SW480 (cell line): ENCODE results near the gene SELENOV.

Experiments
- DNase-seq: peaks from one replicate; pipeline ENCODE4 v3.0.0-alpha.2; 2016; ENCODE audit warnings: low spot score

SELENOV gene

GRCh38 chr19:39492788-39493187 is 22.2 kb upstream of the SELENOV start:
- no peak for DNase-seq

DNA sequence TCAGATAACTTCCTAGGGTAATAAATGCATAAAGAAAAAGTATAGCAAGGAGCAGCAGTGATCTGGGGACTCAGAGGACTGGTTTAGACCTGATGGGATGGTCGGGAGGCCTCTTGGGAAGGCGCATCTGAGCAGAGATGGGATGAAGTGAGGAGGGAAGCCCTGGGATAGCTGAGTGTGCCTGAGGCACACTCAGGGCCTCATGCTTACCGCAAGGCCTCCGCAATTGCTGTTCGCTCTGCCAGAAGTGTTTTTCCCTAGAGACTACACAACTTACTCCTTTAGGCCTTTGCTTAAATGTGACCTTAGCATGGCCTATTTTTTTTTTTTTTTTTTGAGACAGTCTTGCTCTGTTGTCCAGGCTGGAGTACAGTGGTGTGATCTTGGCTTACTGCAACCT is 20.3 kb upstream of the SELENOV start:
- DNase-seq = no peak

DNA sequence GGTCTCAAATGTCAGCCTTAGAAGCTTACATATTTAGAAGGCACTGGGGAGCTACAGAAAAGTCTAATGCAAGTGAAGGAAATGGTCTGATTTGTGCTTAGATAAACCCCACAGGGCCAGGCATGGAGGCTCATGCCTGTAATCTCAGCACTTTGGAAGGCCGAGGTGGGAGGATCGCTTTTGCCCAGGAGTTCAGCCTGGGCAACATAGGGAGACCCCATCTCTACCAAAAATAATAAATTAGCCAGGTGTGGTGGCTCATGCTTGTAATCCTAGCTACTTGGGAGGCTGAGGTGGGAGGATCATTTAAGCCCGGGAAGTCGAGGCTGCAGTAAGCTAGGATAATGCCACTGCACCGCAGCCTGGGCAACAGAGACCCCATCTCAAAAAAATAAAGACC is 18.9 kb upstream of the SELENOV start:
- no peak for DNase-seq

- DNase-seq = no peak
Observed at GRCh38 chr19:39497701-39497995, 17.3 kb upstream of the SELENOV start.

- peak; percentile 77 for DNase-seq
Observed at GRCh38 chr19:39497996-39498797, 16.7 kb upstream of the SELENOV start.

GRCh38 chr19:39498798-39499642 is 15.9 kb upstream of the SELENOV start, which contains the start of gene DLL3:
Gene DLL3 (plus strand): TSS chr19:39498947. CDS start chr19:39498975, 28 bp downstream.
- DNase-seq = peak; percentile 34

DNA sequence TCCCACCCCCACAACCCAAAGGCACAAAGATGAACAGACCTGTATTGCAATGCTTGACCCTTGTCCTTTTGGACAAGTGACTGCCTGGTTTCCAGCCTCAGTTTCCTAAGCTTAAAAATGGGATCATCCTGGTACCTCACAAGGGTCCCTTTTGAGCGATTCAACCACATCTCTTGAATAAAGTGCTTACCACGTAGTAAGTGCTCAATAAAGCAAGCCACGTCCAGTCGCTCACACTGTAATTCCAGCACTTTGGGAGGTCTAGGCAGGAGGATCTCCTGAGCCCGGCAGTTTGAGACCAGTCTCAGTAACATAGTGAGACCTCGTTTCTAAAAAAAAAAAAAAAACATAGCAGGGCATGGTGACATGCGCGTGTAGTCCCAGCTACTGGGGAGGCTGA is 15.0 kb upstream of the SELENOV start:
- DNase-seq = no peak

- DNase-seq = no peak
Observed at GRCh38 chr19:39500543-39500942, 14.4 kb upstream of the SELENOV start.

DNA sequence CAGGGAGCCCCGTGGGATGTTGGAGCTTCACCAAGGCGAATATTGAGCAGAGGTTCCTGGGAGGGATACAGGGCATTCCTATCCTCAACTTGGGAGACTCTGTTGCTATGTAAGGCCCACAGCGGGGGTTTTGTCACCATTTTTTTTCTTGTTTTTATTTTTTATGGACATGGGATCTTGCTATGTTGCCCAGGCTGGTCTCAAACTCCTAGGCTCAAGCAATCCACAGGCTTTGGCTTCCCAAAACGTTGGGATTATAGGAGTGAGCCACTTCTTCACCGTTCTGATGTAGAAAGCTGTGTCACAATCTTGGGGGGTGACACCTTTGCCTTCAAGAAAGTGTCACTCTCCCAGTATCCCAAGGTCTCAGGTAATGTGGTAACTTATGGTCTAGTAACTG is 13.6 kb upstream of the SELENOV start:
- DNase-seq = no peak

- DNase-seq = no peak
Observed at GRCh38 chr19:39502640-39503417, 12.1 kb upstream of the SELENOV start.

- DNase-seq = no peak
Observed at GRCh38 chr19:39506598-39506943, 8.4 kb upstream of the SELENOV start.

- peak; percentile 91 for DNase-seq
Observed at GRCh38 chr19:39506944-39507714, 7.8 kb upstream of the SELENOV start.

DNA sequence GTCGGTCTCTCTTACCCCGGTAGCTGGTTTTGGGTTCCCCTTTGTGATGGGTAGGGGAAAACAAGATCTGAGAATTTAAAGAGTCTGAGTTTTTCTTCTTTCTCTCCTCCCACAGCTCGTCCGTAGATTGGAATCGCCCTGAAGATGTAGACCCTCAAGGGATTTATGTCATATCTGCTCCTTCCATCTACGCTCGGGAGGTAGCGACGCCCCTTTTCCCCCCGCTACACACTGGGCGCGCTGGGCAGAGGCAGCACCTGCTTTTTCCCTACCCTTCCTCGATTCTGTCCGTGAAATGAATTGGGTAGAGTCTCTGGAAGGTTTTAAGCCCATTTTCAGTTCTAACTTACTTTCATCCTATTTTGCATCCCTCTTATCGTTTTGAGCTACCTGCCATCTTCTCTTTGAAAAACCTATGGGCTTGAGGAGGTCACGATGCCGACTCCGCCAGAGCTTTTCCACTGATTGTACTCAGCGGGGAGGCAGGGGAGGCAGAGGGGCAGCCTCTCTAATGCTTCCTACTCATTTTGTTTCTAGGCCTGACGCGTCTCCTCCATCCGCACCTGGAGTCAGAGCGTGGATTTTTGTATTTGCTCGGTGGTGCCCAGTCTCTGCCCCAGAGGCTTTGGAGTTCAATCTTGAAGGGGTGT is 7.1 kb upstream of the SELENOV start:
- DNase-seq = no peak

DNA sequence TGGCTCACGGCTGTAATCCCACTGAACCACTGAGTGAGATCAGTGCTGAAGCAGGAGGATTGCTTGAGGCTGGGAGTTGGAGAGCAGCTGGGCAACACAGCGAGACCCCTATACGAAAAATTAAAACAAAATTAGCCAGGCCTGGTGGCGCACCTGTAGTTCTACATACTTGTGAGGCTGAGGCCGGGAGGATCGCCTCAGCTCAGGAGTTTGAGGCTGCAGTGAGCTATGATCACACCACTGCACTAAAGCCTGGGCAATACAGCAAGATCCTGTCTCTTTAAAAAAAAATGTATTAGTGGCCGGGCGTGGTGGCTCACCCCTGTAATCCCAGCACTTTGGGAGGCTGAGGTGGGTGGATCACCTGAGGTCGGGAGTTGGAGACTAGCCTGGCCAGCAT is 6.3 kb upstream of the SELENOV start:
- no peak for DNase-seq

DNA sequence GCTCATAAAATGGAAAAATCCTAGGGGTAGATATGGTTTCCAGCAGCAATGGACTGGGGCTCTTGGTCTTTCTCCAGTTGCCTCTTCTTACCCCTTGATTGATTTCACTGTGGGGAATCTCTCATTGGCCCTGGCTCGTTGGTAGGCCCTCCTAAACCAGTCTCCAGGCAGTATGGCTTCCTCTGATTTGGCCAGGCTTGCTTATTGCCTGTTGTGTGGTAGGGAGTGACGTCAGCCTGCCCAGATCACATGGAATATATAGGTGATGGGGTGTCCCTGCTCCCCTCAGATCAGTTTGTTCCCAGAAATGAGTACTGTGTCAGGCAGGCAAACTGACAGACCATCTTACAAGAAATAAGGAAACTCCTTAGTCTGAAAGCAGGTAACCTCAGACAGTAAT is 5.7 kb upstream of the SELENOV start:
- no peak for DNase-seq

- DNase-seq = no peak
Observed at GRCh38 chr19:39512988-39513387, 2.0 kb upstream of the SELENOV start.

DNA sequence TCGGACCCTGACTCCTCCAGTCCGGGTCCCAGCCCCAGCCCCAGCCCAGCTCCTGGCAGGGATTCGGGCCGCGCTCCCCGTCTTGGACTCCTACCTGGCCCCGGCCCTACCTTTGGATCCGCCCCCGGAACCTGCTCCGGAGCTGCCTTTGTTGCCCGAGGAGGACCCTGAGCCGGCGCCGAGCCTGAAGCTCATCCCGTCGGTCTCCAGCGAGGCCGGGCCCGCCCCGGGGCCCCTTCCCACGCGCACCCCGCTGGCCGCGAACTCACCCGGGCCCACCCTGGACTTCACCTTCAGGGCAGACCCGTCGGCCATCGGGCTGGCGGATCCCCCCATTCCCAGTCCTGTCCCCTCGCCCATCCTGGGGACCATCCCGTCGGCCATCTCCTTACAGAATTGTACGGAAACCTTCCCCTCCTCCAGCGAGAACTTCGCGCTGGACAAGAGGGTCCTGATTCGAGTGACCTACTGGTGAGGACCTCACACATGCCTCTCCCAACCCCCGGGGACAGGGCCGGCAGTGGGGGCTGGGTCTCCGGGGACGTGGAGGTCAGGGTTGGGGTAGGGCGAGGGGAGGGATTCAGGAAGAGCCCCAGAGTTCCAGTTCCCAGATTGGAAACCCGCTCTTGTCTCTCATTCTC is 732 bp downstream of the SELENOV start:
- DNase-seq = no peak

- no peak for DNase-seq
Observed at GRCh38 chr19:39516270-39516669, 1.3 kb downstream of the SELENOV start.

DNA sequence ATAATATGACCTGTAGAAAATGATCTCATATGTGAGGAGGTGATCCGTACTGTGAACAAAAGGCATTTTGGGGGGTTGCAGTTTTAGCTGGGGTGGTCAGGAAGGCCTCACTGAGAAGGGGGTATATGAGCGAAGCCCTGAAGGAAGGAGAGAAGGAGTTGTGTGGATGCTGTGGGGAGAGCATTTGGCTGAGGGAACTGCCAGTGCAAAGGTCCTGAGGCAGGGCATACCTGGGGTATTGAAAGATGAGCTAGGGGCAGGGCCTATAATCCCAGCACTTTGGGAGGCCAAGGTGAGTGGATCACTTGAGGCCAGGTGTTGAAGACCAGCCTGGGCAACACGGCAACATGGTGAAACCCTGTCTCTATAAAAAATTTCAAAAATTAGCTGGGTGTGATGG is 2.5 kb downstream of the SELENOV start:
- no peak for DNase-seq

DNA sequence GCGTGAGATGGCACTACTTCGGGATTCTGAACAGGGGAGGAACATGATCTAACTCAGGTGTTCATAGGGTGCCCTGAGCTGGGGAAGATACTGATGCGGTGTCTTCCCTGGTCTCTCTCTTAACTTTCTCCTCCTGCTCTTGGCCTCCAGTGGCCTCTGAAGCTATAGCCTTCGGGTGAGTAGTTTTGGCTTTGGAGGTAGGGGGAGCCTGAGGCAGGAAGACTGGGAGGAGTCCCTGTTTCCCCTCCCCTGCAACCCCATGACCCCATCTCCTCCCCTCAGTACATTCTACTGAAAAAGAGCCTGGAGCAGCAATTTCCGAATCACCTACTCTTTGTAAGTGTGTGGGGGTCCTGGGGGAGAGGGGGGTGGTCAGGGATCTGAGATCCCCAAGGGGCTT is 3.5 kb downstream of the SELENOV start:
- no peak for DNase-seq

DNA sequence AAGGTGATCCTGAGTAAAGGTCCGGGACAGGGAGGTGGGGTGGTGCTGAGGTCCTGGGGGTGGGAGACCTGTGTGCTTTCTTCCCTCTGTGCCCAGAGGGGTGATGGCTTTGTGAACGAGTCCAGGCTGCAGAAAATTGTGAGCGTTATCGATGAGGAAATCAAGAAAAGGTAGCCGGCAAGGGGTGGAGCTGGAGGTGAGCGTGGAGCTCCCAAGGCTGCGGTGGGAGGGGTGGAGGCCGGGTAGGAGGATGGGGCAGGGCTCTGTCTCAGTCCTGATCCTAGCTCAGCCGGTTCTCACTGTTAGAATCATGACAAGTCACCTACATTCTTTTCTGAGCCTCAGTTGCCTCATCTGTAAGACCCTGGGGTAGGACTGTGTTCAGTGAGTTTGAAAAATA is 4.0 kb downstream of the SELENOV start:
- DNase-seq = no peak
